ENCODE measurements around the gene ADPRS.

Gene ADPRS

GRCh38 chr1:36134505-36135329 lies 46.0 kb downstream of the ADPRS start:
- no peak overlapping the region for H3K9ac ChIP-seq (ENCODE audit: low read depth, low read length)
- H3K79me2 ChIP-seq (ENCODE audit: insufficient read depth, low read length), result no peaks in the 10 kb centered on the region
- H3K9me3 ChIP-seq (ENCODE audit: insufficient read depth, low read length, severe bottlenecking), result no peaks in the 10 kb centered on the region
- H3K36me3 ChIP-seq (ENCODE audit: insufficient read depth, low read length), result peaks cover 34% of the 10 kb centered on the region
- H3K4me3 ChIP-seq (ENCODE audit: low read depth in 1 of 2, low read length in 2 of 2), result no peak overlapping the region
- H3K4me1 ChIP-seq (ENCODE audit: insufficient read depth, low read length), result no peaks in the 10 kb centered on the region
- peak; percentile 24 for DNase-seq
- ATAC-seq (ENCODE audit: insufficient read depth, low read depth), result peak; percentile 77
- H4K20me1 ChIP-seq (ENCODE audit: insufficient read depth, low read length), result peaks cover 3% of the 10 kb centered on the region; the same call in 1 of the 2 replicates
- H2AFZ ChIP-seq (ENCODE audit: low read depth, low read length), result no peak overlapping the region
- no peak for TF ChIP-seq EZH2 (IDR thresholded peaks at IDR 0.05; ENCODE audit: borderline replicate concordance, low read depth, low read length, severe bottlenecking)
- TF ChIP-seq, protein P1, sequence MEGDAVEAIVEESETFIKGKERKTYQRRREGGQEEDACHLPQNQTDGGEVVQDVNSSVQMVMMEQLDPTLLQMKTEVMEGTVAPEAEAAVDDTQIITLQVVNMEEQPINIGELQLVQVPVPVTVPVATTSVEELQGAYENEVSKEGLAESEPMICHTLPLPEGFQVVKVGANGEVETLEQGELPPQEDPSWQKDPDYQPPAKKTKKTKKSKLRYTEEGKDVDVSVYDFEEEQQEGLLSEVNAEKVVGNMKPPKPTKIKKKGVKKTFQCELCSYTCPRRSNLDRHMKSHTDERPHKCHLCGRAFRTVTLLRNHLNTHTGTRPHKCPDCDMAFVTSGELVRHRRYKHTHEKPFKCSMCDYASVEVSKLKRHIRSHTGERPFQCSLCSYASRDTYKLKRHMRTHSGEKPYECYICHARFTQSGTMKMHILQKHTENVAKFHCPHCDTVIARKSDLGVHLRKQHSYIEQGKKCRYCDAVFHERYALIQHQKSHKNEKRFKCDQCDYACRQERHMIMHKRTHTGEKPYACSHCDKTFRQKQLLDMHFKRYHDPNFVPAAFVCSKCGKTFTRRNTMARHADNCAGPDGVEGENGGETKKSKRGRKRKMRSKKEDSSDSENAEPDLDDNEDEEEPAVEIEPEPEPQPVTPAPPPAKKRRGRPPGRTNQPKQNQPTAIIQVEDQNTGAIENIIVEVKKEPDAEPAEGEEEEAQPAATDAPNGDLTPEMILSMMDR (IDR thresholded peaks at IDR 0.05; ENCODE audit: borderline replicate concordance, extremely low read depth, low read length, poor library complexity, severe bottlenecking), result peak; percentile 62
- H3K4me2 ChIP-seq (ENCODE audit: insufficient read depth, low read length), result no peak overlapping the region
- no peaks in the 10 kb centered on the region for H3K27me3 ChIP-seq (ENCODE audit: insufficient read depth, low read length, poor library complexity)
- H3K27ac ChIP-seq (ENCODE audit: low read length), result no peak overlapping the region

DNA sequence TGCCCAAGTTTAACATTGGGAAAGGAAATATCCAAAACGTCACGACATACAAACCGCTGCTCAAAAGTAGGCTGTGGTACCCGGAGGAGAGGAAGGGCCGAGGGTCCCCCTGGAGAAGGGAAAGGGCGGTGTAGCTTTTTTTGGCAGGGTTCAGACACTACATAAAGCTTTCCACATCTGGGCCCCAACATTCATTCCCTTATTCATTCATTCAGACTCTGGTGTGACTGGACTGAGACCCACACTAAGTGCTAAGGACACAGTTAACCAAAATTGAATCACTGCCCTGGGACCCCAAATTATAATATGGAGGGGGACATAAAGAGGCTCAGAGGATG lies 46.6 kb downstream of the ADPRS start:
- Histone ChIP-seq H3K4me3 (ENCODE audit: low read depth in 1 of 2, low read length in 2 of 2) (no peak overlapping the region), H3K4me2 (ENCODE audit: insufficient read depth, low read length) (no peak overlapping the region), H3K9me3 (ENCODE audit: insufficient read depth, low read length, severe bottlenecking) (no peaks in the 10 kb centered on the region), H3K27me3 (ENCODE audit: insufficient read depth, low read length, poor library complexity) (no peaks in the 10 kb centered on the region), H4K20me1 (ENCODE audit: insufficient read depth, low read length) (peaks cover 6% of the 10 kb centered on the region; the same call in 1 of the 2 replicates), H2AFZ (ENCODE audit: low read depth, low read length) (no peak overlapping the region), H3K4me1 (ENCODE audit: insufficient read depth, low read length) (no peaks in the 10 kb centered on the region), H3K27ac (ENCODE audit: low read length) (no peak overlapping the region), H3K36me3 (ENCODE audit: insufficient read depth, low read length) (peaks cover 39% of the 10 kb centered on the region), H3K79me2 (ENCODE audit: insufficient read depth, low read length) (peaks cover 3% of the 10 kb centered on the region; the same call in 1 of the 2 replicates), H3K9ac (ENCODE audit: low read depth, low read length) (no peak overlapping the region)
- no peak for DNase-seq
- no peak for ATAC-seq (ENCODE audit: insufficient read depth, low read depth)
- TF ChIP-seq EZH2 (IDR thresholded peaks at IDR 0.05; ENCODE audit: borderline replicate concordance, low read depth, low read length, severe bottlenecking), result no peak
- TF ChIP-seq, protein P1 (IDR thresholded peaks at IDR 0.05; ENCODE audit: borderline replicate concordance, extremely low read depth, low read length, poor library complexity, severe bottlenecking), result no peak

GRCh38 chr1:36135796-36136195 lies 47.1 kb downstream of the ADPRS start:
- Histone ChIP-seq H3K9me3 (ENCODE audit: insufficient read depth, low read length, severe bottlenecking) (no peaks in the 10 kb centered on the region), H3K27ac (ENCODE audit: low read length) (no peak overlapping the region), H3K27me3 (ENCODE audit: insufficient read depth, low read length, poor library complexity) (no peaks in the 10 kb centered on the region), H3K4me3 (ENCODE audit: low read depth in 1 of 2, low read length in 2 of 2) (no peak overlapping the region), H3K36me3 (ENCODE audit: insufficient read depth, low read length) (peaks cover 43% of the 10 kb centered on the region), H3K79me2 (ENCODE audit: insufficient read depth, low read length) (peaks cover 8% of the 10 kb centered on the region; the same call in 1 of the 2 replicates), H3K4me1 (ENCODE audit: insufficient read depth, low read length) (no peaks in the 10 kb centered on the region), H3K9ac (ENCODE audit: low read depth, low read length) (no peak overlapping the region), H2AFZ (ENCODE audit: low read depth, low read length) (no peak overlapping the region), H4K20me1 (ENCODE audit: insufficient read depth, low read length) (peaks cover 9% of the 10 kb centered on the region), H3K4me2 (ENCODE audit: insufficient read depth, low read length) (no peak overlapping the region)
- TF ChIP-seq, protein P1 (IDR thresholded peaks at IDR 0.05; ENCODE audit: borderline replicate concordance, extremely low read depth, low read length, poor library complexity, severe bottlenecking), result no peak
- no peak for TF ChIP-seq EZH2 (IDR thresholded peaks at IDR 0.05; ENCODE audit: borderline replicate concordance, low read depth, low read length, severe bottlenecking)
- no peak for ATAC-seq (ENCODE audit: insufficient read depth, low read depth)
- DNase-seq, result no peak

Measured in DND-41 (cell line).